ENCODE results near the gene TMED8. TPM values are rescaled to one million over a fixed set of nuclear protein-coding genes. Genes with fewer than 3 reads are reported as not detected.
A peak's percentile ranks its signal among the peaks of the same experiment; 100 is the strongest.

The TMED8 gene
- total and polyA plus RNA-seq, 2 of the 13 experiments (the other 11 are each of a cell fraction or from before 2014, with no cell fraction given): 6.0 to 11.7 TPM

DNA sequence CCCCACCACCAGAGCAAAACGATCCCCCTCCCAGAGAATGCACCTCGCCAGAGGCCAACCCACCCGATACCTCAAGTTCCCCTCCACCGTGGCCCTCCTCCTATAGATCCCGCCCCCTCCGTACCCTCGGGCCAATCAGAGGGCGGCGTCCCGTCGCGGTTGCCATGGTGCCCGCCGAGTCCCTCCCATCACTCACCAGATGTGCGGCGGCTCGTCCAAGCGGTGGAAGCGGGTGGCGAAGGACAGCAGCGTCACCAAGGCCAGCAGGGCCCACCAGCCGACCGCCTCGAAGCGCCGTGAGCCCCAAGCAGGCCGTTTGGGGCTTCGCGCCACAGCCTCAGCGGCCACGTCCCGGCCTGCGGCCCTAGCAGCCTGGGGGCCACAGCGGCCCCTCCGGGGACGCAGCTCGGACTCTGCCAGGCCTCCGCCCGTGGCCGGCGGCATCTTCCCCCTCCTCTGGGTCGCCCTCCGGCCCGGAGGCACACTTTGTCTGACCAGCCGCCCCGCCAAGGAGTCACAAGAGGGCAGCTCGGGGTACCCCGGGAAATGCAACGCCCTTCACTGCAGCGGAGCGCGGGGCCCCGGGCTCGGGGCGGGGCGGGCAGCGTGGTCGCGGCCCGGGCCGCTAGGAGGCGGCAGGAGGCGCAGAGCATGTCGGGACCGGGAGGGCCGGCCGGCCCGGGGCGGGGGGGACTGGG, 56.5 kb downstream of the TMED8 start, which contains the start of gene POMT2 (continued):
- TF ChIP-seq ZNF510 (CRISPR knock-in tag; IDR thresholded peaks at IDR 0.05; ENCODE audit: low read depth) (peak; percentile 27; the same call in 1 of the 2 replicates), SMAD9 (CRISPR knock-in tag; IDR thresholded peaks at IDR 0.05) (0 out of 2 replicates have a peak, but pooled peaks have one; percentile 52), HOXA3 (CRISPR knock-in tag; IDR thresholded peaks at IDR 0.05) (peak; percentile 12; the same call in 1 of the 2 replicates), ZNF558 (CRISPR knock-in tag; IDR thresholded peaks at IDR 0.05; ENCODE audit: borderline replicate concordance) (peak; percentile 40; the same call in 1 of the 2 replicates), KDM5A (IDR thresholded peaks at IDR 0.05; ENCODE audit: borderline replicate concordance, low read length) (peak; percentile 68), MED1 (CRISPR knock-in tag; IDR thresholded peaks at IDR 0.05) (peak; percentile 44; the same call in 1 of the 2 replicates), ZEB1 (IDR thresholded peaks at IDR 0.05; ENCODE audit: insufficient replicate concordance, low read depth) (peak; percentile 4), MXI1 (IDR thresholded peaks at IDR 0.05; ENCODE audit: borderline replicate concordance, low read depth, low read length) (peak; percentile 84; the same call in 1 of the 3 replicates), REPIN1 (CRISPR knock-in tag; IDR thresholded peaks at IDR 0.05; ENCODE audit: borderline replicate concordance, low read depth) (0 out of 2 replicates have a peak, but pooled peaks have one; percentile 37), RFX1 (IDR thresholded peaks at IDR 0.05) (peak; percentile 93), GATAD2A (CRISPR knock-in tag; IDR thresholded peaks at IDR 0.05) (0 out of 2 replicates have a peak, but pooled peaks have one; percentile 5), NRL (CRISPR knock-in tag; IDR thresholded peaks at IDR 0.05; ENCODE audit: borderline replicate concordance) (peak; percentile 65), GATAD1 (CRISPR knock-in tag; IDR thresholded peaks at IDR 0.05) (peak; percentile 57; the same call in 1 of the 2 replicates), ZNF501 (CRISPR knock-in tag; IDR thresholded peaks at IDR 0.05) (peak; percentile 86), CREM (IDR thresholded peaks at IDR 0.05) (no peak), CREM (CRISPR knock-in tag; IDR thresholded peaks at IDR 0.05) (no peak), FLYWCH1 (CRISPR knock-in tag; IDR thresholded peaks at IDR 0.05) (no peak)
- TF ChIP-seq, protein P1, sequence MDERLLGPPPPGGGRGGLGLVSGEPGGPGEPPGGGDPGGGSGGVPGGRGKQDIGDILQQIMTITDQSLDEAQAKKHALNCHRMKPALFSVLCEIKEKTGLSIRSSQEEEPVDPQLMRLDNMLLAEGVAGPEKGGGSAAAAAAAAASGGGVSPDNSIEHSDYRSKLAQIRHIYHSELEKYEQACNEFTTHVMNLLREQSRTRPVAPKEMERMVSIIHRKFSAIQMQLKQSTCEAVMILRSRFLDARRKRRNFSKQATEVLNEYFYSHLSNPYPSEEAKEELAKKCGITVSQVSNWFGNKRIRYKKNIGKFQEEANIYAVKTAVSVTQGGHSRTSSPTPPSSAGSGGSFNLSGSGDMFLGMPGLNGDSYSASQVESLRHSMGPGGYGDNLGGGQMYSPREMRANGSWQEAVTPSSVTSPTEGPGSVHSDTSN (CRISPR knock-in tag; IDR thresholded peaks at IDR 0.05): peak; percentile 58; the same call in 1 of the 2 replicates
- TF ChIP-seq, protein P2, sequence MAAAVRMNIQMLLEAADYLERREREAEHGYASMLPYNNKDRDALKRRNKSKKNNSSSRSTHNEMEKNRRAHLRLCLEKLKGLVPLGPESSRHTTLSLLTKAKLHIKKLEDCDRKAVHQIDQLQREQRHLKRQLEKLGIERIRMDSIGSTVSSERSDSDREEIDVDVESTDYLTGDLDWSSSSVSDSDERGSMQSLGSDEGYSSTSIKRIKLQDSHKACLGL (CRISPR knock-in tag; IDR thresholded peaks at IDR 0.05): no peak
- TF ChIP-seq, protein P3, sequence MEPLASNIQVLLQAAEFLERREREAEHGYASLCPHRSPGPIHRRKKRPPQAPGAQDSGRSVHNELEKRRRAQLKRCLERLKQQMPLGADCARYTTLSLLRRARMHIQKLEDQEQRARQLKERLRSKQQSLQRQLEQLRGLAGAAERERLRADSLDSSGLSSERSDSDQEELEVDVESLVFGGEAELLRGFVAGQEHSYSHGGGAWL (CRISPR knock-in tag; IDR thresholded peaks at IDR 0.05): 0 out of 2 replicates have a peak, but pooled peaks have one; percentile 31
- TF ChIP-seq, protein P4, sequence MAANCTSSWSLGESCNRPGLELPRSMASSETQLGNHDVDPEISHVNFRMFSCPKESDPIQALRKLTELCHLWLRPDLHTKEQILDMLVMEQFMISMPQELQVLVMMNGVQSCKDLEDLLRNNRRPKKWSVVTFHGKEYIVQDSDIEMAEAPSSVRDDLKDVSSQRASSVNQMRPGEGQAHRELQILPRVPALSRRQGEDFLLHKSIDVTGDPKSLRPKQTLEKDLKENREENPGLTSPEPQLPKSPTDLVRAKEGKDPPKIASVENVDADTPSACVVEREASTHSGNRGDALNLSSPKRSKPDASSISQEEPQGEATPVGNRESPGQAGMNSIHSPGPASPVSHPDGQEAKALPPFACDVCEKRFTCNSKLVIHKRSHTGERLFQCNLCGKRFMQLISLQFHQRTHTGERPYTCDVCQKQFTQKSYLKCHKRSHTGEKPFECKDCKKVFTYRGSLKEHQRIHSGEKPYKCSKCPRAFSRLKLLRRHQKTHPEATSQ (CRISPR knock-in tag; IDR thresholded peaks at IDR 0.05; ENCODE audit: borderline replicate concordance): no peak
- TF ChIP-seq, protein P5, sequence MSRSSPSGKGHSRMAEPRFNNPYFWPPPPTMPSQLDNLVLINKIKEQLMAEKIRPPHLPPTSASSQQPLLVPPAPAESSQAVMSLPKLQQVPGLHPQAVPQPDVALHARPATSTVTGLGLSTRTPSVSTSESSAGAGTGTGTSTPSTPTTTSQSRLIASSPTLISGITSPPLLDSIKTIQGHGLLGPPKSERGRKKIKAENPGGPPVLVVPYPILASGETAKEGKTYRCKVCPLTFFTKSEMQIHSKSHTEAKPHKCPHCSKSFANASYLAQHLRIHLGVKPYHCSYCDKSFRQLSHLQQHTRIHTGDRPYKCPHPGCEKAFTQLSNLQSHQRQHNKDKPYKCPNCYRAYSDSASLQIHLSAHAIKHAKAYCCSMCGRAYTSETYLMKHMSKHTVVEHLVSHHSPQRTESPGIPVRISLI (CRISPR knock-in tag; IDR thresholded peaks at IDR 0.05; ENCODE audit: borderline replicate concordance): no peak
- TF ChIP-seq, protein P6, sequence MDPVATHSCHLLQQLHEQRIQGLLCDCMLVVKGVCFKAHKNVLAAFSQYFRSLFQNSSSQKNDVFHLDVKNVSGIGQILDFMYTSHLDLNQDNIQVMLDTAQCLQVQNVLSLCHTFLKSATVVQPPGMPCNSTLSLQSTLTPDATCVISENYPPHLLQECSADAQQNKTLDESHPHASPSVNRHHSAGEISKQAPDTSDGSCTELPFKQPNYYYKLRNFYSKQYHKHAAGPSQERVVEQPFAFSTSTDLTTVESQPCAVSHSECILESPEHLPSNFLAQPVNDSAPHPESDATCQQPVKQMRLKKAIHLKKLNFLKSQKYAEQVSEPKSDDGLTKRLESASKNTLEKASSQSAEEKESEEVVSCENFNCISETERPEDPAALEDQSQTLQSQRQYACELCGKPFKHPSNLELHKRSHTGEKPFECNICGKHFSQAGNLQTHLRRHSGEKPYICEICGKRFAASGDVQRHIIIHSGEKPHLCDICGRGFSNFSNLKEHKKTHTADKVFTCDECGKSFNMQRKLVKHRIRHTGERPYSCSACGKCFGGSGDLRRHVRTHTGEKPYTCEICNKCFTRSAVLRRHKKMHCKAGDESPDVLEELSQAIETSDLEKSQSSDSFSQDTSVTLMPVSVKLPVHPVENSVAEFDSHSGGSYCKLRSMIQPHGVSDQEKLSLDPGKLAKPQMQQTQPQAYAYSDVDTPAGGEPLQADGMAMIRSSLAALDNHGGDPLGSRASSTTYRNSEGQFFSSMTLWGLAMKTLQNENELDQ (CRISPR knock-in tag; IDR thresholded peaks at IDR 0.05; ENCODE audit: borderline replicate concordance): no peak
